SU-DHL-6 (cell line): ENCODE measurements around the gene LBH.

Experiments
- EZH2phosphoT487 ChIP-seq: fragments of 200-600 bp; sonication (generic), shearing (Covaris generic); conservative IDR thresholded peaks from 2 replicates; pipeline ENCODE4 v1.6.1; 2018; ENCODE audit warnings: mild to moderate bottlenecking, antibody characterized with exemption, low read length, moderate library complexity, mixed read lengths
- TF ChIP-seq, protein P1 (sequence below): fragments of 200-600 bp; sonication (generic); IDR thresholded peaks from one replicate; pipeline ENCODE4 v1.5.1; 2017; ENCODE audit warnings: antibody characterized with exemption, mild to moderate bottlenecking, low read length, moderate library complexity; ENCODE audit not compliant: insufficient read depth, poor library complexity, severe bottlenecking

DNA sequence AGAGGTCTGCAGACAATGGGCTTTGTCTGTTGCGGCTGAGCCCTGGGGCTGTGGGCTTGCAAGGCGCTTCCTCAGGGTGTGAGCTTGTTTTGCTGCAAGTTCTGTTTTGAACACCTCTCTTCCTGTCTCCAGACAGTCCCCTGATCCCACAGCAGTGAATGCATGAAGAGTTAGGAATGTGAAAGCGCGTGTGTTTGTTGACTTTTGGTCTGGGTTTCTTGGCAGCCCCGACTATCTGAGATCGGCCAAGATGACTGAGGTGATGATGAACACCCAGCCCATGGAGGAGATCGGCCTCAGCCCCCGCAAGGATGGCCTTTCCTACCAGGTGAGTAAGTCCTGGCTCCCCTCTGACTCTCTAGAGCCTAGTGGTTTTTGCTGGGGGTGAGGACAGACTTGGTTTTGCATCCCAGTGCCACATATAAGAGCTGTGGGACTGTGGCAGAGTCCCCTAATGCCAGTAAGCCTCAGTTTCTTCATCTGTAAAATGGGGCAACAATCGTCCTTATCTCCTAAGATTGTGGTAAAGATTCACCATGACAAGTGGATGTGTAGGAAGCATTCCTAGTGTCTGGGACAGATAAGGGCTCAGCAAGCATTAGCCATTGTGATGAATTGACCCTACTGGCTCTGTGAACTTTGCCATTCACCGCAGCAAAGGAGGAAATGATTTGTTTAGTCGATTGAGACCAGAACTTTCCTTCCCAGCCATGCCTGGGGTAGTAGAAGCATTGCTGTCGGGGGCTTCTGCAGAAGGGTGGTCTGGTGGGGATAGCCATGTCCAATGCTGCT, 3.0 kb downstream of the LBH start:
- TF ChIP-seq, protein P1, sequence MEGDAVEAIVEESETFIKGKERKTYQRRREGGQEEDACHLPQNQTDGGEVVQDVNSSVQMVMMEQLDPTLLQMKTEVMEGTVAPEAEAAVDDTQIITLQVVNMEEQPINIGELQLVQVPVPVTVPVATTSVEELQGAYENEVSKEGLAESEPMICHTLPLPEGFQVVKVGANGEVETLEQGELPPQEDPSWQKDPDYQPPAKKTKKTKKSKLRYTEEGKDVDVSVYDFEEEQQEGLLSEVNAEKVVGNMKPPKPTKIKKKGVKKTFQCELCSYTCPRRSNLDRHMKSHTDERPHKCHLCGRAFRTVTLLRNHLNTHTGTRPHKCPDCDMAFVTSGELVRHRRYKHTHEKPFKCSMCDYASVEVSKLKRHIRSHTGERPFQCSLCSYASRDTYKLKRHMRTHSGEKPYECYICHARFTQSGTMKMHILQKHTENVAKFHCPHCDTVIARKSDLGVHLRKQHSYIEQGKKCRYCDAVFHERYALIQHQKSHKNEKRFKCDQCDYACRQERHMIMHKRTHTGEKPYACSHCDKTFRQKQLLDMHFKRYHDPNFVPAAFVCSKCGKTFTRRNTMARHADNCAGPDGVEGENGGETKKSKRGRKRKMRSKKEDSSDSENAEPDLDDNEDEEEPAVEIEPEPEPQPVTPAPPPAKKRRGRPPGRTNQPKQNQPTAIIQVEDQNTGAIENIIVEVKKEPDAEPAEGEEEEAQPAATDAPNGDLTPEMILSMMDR: no peak
- no peak for TF ChIP-seq EZH2phosphoT487
